NT2/D1 (cell line): Measurements from ENCODE around the gene RNLS.

Source experiments
- DNase-seq: peaks from one replicate; pipeline ENCODE4 v3.0.0-alpha.2; 2011; ENCODE audit warnings: low read depth, low spot score
- H3K27me3 ChIP-seq: 2 replicates; pipeline ENCODE4 v1.6.0; 2011; ENCODE audit warnings: mild to moderate bottlenecking; ENCODE audit not compliant: insufficient read length, insufficient read depth
- H3K36me3 ChIP-seq: 2 replicates; pipeline ENCODE4 v1.6.1; 2011; ENCODE audit warnings: mild to moderate bottlenecking, low read length, mixed read lengths; ENCODE audit not compliant: insufficient read depth, insufficient read length
- H3K4me1 ChIP-seq: 2 replicates; pipeline ENCODE4 v1.5.1; 2011; ENCODE audit not compliant: insufficient read depth, insufficient read length
- H3K4me3 ChIP-seq: 2 replicates; pipeline ENCODE4 v1.5.1; 2011; ENCODE audit warnings: low read depth; ENCODE audit not compliant: insufficient read length
- H3K9ac ChIP-seq: 2 replicates; pipeline ENCODE4 v1.6.0; 2011; ENCODE audit warnings: low read depth; ENCODE audit not compliant: insufficient read length
- H3K9me3 ChIP-seq: 2 replicates; pipeline ENCODE4 v1.5.1; 2011; ENCODE audit warnings: mild to moderate bottlenecking, low read length; ENCODE audit not compliant: insufficient read depth
- SUZ12 ChIP-seq: IDR thresholded peaks from 2 replicates; pipeline ENCODE4 v1.6.1; 2011; ENCODE audit not compliant: insufficient read length, insufficient read depth; ENCODE audit errors: extremely low read depth
- YY1 ChIP-seq: IDR thresholded peaks from 2 replicates; pipeline ENCODE4 v1.6.1; 2011; ENCODE audit not compliant: insufficient read length, insufficient read depth
- ZNF274 ChIP-seq: IDR thresholded peaks from 2 replicates; pipeline ENCODE4 v1.6.1; 2011; ENCODE audit warnings: mild to moderate bottlenecking, low read depth, low read length

RNLS gene

DNA sequence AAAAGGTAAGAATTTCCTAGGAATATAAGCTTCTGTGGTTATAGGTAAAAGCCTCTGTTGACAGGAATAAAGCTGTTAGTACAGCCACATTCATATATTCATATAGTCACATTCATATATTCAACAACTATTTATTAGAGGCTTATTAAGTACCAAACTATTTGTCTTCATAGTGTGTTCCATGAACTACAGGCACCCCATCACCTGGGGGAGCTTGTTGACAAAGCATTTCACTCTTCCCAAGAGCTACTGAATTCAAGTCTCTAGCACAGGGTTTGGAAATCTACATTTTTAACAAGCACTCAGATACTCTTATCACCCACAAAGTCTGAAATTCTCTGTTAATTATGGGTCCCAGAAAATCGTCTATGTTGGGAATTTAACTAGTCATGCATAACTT, 110.6 kb downstream of the RNLS start:
- TF ChIP-seq YY1 (no peak), ZNF274 (no peak), SUZ12 (no peak)
- no peaks in the 10 kb centered on the region for H3K36me3 ChIP-seq
- H3K4me1 ChIP-seq: no peaks in the 10 kb centered on the region
- no peaks in the 10 kb centered on the region for H3K27me3 ChIP-seq
- H3K9me3 ChIP-seq: no peaks in the 10 kb centered on the region; the same call in 1 of the 2 replicates
- no peak overlapping the region for H3K9ac ChIP-seq
- H3K4me3 ChIP-seq: no peak overlapping the region
- DNase-seq: no peak

DNA sequence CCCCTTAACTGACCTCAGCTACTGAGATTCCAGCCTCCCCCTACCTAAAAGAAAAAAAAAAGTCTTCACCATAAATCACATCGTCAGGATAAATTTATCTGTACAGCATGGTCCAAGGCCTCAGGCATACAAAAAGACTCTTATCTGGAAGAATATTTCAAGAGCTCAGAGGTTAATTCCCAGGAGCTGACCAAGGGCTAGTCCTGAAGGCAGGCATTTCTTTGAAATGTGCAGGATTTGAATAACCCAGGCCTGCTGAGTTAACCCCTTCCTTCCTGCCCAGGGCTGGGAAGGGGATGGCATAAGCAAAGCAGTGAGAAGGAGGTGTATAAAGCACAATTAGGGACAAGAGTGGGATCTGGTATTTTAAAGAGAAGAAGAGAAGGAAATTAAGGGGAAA, 111.2 kb downstream of the RNLS start:
- TF ChIP-seq SUZ12 (no peak), ZNF274 (no peak), YY1 (no peak)
- H3K4me3 ChIP-seq: no peak overlapping the region
- no peak overlapping the region for H3K9ac ChIP-seq
- H3K36me3 ChIP-seq: no peaks in the 10 kb centered on the region
- peak; percentile 1 for DNase-seq
- H3K9me3 ChIP-seq: no peaks in the 10 kb centered on the region; the same call in 1 of the 2 replicates
- no peaks in the 10 kb centered on the region for H3K4me1 ChIP-seq
- no peaks in the 10 kb centered on the region for H3K27me3 ChIP-seq

DNA sequence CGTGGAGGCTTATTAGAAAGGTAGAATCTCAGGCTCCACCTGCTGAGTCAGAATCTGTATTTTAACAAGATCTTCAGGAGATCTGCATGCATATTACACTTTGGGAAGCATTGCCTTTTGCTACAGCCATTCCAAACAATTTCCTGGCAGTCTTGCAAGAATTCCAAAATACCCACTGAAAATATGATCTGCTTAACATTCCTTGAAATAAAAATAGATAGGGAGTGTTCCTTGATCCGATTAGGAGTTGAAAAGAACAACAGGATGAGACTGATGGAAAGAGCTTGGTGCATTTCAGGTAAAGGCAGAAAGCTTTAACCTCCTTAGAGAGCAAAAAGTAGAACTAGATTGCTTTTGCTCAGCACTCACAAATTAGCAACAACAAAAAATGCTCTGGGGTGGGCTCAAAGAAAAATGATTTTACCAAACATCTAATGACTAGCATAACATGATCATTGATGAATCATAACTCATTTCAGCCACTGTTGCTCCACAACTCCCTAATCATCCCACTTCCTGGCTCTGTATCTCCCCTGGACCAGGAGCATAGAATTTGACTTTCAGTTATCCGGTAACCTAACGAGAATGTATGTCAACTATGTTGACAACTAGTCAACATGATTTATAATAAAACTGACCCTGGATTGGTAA, 115.2 kb downstream of the RNLS start:
- Histone ChIP-seq H3K27me3 (no peaks in the 10 kb centered on the region), H3K36me3 (no peaks in the 10 kb centered on the region), H3K4me1 (no peaks in the 10 kb centered on the region), H3K9me3 (no peaks in the 10 kb centered on the region; the same call in 1 of the 2 replicates), H3K4me3 (no peak overlapping the region), H3K9ac (no peak overlapping the region)
- no peak for TF ChIP-seq ZNF274
- no peak for TF ChIP-seq SUZ12
- no peak for TF ChIP-seq YY1
- no peak for DNase-seq

DNA sequence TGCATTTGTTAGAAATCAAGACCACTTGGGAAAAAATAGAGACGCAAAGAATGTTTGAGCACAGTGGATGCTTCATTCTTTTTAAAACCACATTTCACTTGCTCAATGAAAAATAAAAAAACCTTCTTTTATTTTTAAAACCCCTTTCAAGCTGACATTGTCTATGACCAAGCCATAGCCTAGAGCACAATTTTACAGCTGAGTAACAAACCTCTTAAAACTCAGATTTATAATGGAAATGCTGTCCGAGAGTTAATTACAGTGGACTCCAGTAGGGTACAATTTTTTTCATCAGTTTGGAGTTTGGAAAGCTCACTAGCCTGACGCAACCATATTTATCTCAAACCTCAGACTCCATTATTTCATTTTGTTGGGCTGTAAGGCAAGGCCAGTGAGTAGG, 116.3 kb downstream of the RNLS start:
- no peaks in the 10 kb centered on the region for H3K4me1 ChIP-seq
- no peak overlapping the region for H3K4me3 ChIP-seq
- TF ChIP-seq ZNF274 (no peak), YY1 (no peak), SUZ12 (no peak)
- no peaks in the 10 kb centered on the region; the same call in 1 of the 2 replicates for H3K9me3 ChIP-seq
- no peaks in the 10 kb centered on the region for H3K27me3 ChIP-seq
- no peak for DNase-seq
- no peak overlapping the region for H3K9ac ChIP-seq
- H3K36me3 ChIP-seq: no peaks in the 10 kb centered on the region

DNA sequence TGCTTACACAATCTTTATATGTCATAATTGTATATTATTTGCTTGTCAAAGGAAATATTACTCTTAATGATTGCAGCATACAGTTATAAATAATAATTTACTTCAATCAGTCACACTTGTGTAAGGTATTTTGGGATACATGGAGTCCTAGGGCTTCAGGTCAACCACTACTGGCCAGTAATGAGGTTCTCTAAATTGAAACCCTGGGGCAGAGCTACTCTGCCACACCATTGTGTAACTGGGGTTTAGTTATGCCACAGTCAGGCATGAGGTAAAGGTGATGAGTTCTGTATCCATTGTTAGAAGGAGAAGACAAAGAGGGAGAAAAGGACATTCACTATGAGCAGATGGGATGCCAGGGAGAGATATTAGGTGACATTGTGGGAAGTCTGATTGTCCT, 117.4 kb downstream of the RNLS start:
- Histone ChIP-seq H3K4me1 (no peaks in the 10 kb centered on the region), H3K36me3 (no peaks in the 10 kb centered on the region), H3K9me3 (no peaks in the 10 kb centered on the region), H3K27me3 (no peaks in the 10 kb centered on the region), H3K9ac (no peak overlapping the region), H3K4me3 (no peak overlapping the region)
- DNase-seq: no peak
- TF ChIP-seq YY1: no peak
- no peak for TF ChIP-seq ZNF274
- no peak for TF ChIP-seq SUZ12

DNA sequence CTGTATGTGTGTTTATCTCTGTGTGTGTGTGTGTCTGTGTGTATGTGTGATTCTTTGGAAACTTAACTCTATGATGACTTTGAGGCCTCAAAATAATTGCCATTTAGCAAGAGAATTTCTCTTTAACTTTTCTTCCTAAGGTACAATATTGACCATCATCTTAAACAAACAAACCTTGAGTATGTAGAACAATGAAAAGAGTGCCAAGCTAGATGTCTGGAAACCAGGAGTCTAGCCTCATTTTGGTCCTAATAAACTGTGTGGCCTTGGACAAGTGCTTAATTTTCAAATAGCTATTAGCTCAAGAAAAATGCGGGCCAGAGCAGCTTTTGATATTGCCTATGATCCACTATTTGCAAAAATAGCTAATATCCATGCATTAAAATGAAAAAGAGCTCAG, 119.3 kb downstream of the RNLS start:
- Histone ChIP-seq H3K36me3 (no peaks in the 10 kb centered on the region), H3K27me3 (no peaks in the 10 kb centered on the region), H3K4me1 (no peaks in the 10 kb centered on the region), H3K9me3 (no peaks in the 10 kb centered on the region), H3K9ac (no peak overlapping the region), H3K4me3 (no peak overlapping the region)
- TF ChIP-seq SUZ12: no peak
- TF ChIP-seq ZNF274: no peak
- TF ChIP-seq YY1: no peak
- DNase-seq: no peak

DNA sequence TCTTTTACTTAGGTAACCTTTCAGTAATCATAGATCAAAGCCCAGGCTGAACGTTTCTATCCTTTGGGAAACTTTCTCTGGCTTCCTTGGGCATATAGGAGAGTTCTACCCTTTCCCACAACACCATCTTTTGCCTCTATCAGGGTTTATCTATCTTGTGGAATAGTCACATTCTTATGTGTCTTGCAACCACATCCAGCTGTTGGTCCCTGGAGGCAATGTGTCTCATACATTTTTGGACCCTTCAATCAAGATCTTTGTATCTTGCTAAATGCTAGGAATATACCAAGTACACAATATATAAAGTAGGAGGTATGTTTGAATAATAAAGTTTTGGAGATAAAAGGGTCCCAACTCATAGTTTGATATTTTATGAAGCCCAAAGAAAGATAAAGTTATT, 121.7 kb downstream of the RNLS start:
- Histone ChIP-seq H3K4me3 (no peak overlapping the region), H3K9ac (no peak overlapping the region), H3K4me1 (no peaks in the 10 kb centered on the region), H3K9me3 (no peaks in the 10 kb centered on the region), H3K27me3 (no peaks in the 10 kb centered on the region), H3K36me3 (no peaks in the 10 kb centered on the region)
- TF ChIP-seq YY1: no peak
- DNase-seq: no peak

DNA sequence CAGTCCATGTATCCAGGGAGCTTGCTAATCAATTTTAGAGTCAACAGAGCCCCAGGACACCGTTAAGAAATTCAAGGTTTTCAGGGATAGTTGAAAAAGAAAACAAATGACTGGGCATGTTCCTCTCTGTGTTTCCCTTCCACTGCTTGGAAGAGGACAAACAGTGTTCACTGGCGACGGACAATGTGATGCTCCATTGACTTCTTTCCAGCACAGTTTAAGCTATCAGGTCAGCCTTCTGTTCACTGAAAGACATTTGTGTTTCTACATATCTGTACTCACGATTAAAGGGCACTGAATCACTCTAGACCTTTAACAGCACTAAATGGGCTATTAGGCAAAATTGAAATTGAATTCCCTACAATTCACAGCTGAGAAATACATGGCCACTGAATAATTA, 123.6 kb downstream of the RNLS start:
- Histone ChIP-seq H3K9me3 (no peaks in the 10 kb centered on the region), H3K4me1 (no peaks in the 10 kb centered on the region), H3K27me3 (no peaks in the 10 kb centered on the region), H3K4me3 (no peak overlapping the region), H3K9ac (no peak overlapping the region), H3K36me3 (no peaks in the 10 kb centered on the region)
- no peak for DNase-seq
- TF ChIP-seq YY1 (no peak), ZNF274 (no peak), SUZ12 (no peak)
